Adrenal gland (tissue), 5 donors: ENCODE data around the gene ESR2.

ENCODE experiments used
- POLR2A ChIP-seq, 2 donors: fragments of 450-650 bp; IDR thresholded peaks; one replicate each; pipeline ENCODE4 v1.6.1; 2017; ENCODE audit warnings: antibody characterized with exemption in 2 of 2, mild to moderate bottlenecking in 2 of 2, moderate library complexity in 1 of 2
- TF ChIP-seq, protein P1 (sequence below), 6 experiments: fragments of 450-650 bp in 4 of 6; fragments of 200-600 bp in 2 of 6; sonication (generic) in 1 of 6; IDR thresholded peaks; 1 replicate in 5 of 6; 2 replicates in 1 of 6; pipeline versions ENCODE4 v1.5.1 to v1.8.0; 2016 to 2021; ENCODE audit warnings: antibody characterized with exemption in 6 of 6, mild to moderate bottlenecking in 2 of 6, moderate library complexity in 1 of 6
- donor health status: DM: no; HTN: no; CAD: no.

GRCh38 chr14:64193821-64194220 is 100.3 kb downstream of the ESR2 start:
- TF ChIP-seq, protein P1, sequence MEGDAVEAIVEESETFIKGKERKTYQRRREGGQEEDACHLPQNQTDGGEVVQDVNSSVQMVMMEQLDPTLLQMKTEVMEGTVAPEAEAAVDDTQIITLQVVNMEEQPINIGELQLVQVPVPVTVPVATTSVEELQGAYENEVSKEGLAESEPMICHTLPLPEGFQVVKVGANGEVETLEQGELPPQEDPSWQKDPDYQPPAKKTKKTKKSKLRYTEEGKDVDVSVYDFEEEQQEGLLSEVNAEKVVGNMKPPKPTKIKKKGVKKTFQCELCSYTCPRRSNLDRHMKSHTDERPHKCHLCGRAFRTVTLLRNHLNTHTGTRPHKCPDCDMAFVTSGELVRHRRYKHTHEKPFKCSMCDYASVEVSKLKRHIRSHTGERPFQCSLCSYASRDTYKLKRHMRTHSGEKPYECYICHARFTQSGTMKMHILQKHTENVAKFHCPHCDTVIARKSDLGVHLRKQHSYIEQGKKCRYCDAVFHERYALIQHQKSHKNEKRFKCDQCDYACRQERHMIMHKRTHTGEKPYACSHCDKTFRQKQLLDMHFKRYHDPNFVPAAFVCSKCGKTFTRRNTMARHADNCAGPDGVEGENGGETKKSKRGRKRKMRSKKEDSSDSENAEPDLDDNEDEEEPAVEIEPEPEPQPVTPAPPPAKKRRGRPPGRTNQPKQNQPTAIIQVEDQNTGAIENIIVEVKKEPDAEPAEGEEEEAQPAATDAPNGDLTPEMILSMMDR (IDR thresholded peaks at IDR 0.05): no peak
- no peak for TF ChIP-seq POLR2A (IDR thresholded peaks at IDR 0.05)
